Common myeloid progenitor, CD34-positive (primary cell): Measurements from ENCODE around the gene DNAJC15.

Source experiments
- CTCF ChIA-PET: fragments of 350-600 bp; sonication (Branson Sonifier 250); formaldehyde crosslinking; loops from one replicate; lab custom pipeline; 2021; ENCODE audit warnings: antibody characterized with exemption; lab: Charles Lee
- POLR2A ChIA-PET: fragments of 350-600 bp; sonication (Branson Sonifier 250); formaldehyde crosslinking; loops from one replicate; lab custom pipeline; 2021; ENCODE audit warnings: antibody characterized with exemption; lab: Charles Lee
- DNase-seq, 3 donors: peaks; one replicate each; pipeline versions ENCODE4 v3.0.0 to v3.0.0-alpha.2; 2013
- H3K27ac ChIP-seq, 2 experiments: 1 replicate in 1 of 2; 2 replicates in 1 of 2; pipeline ENCODE4 v1.7.0; 2013; ENCODE audit warnings: inconsistent platforms in 2 of 2, low read length in 2 of 2, mild to moderate bottlenecking in 2 of 2, low read depth in 1 of 2, moderate library complexity in 1 of 2; ENCODE audit not compliant: severe bottlenecking in 2 of 2, insufficient read depth in 1 of 2, poor library complexity in 1 of 2
- H3K27me3 ChIP-seq, 5 experiments: replicated peaks in 2 of 5; 1 replicate in 3 of 5; 2 replicates in 2 of 5; pipeline versions ENCODE4 v1.6.1 to v1.7.0; 2013; ENCODE audit warnings: low read length in 4 of 5, mild to moderate bottlenecking in 2 of 5, moderate library complexity in 2 of 5, inconsistent platforms in 1 of 5; ENCODE audit not compliant: insufficient read depth in 5 of 5, control insufficient read depth in 4 of 5
- H3K36me3 ChIP-seq, 4 experiments: 1 replicate in 2 of 4; 2 replicates in 2 of 4; pipeline versions ENCODE4 v1.6.1 to v1.7.0; 2013; ENCODE audit warnings: low read length in 3 of 4, control low read depth in 1 of 4, mild to moderate bottlenecking in 1 of 4; ENCODE audit not compliant: control insufficient read depth in 4 of 4, insufficient read depth in 4 of 4
- H3K4me1 ChIP-seq, 4 experiments: 1 replicate in 3 of 4; 2 replicates in 1 of 4; pipeline versions ENCODE4 v1.6.1 to v1.7.1; 2013; ENCODE audit warnings: low read length in 3 of 4, mild to moderate bottlenecking in 3 of 4, control low read depth in 1 of 4, inconsistent platforms in 1 of 4, moderate library complexity in 1 of 4; ENCODE audit not compliant: control insufficient read depth in 4 of 4, insufficient read depth in 4 of 4; ENCODE audit errors: control extremely low read depth in 1 of 4
- H3K4me3 ChIP-seq, 7 experiments: 1 replicate in 4 of 7; 2 replicates in 3 of 7; pipeline versions ENCODE4 v1.5.1 to v1.7.0; 2013; ENCODE audit warnings: mild to moderate bottlenecking in 7 of 7, low read length in 6 of 7, moderate library complexity in 6 of 7, inconsistent platforms in 2 of 7, low read depth in 2 of 7, control low read depth in 1 of 7; ENCODE audit not compliant: insufficient read depth in 4 of 7, control insufficient read depth in 1 of 7; ENCODE audit errors: extremely low read depth in 1 of 7
- H3K9me3 ChIP-seq, 5 experiments: 1 replicate in 4 of 5; 2 replicates in 1 of 5; pipeline versions ENCODE4 v1.6.1 to v1.7.1; 2013; ENCODE audit warnings: low read length in 4 of 5, mild to moderate bottlenecking in 2 of 5, inconsistent platforms in 1 of 5, low read depth in 1 of 5, moderate library complexity in 1 of 5; ENCODE audit not compliant: control insufficient read depth in 4 of 5, insufficient read depth in 2 of 5; ENCODE audit errors: control extremely low read depth in 1 of 5
- WGBS: methylation state at CpG from one replicate; pipeline ENCODE4 v1.1.5; 2013; ENCODE audit not compliant: insufficient coverage; 5-methylcytosine and 5-hydroxymethylcytosine counted together

Gene DNAJC15

DNA sequence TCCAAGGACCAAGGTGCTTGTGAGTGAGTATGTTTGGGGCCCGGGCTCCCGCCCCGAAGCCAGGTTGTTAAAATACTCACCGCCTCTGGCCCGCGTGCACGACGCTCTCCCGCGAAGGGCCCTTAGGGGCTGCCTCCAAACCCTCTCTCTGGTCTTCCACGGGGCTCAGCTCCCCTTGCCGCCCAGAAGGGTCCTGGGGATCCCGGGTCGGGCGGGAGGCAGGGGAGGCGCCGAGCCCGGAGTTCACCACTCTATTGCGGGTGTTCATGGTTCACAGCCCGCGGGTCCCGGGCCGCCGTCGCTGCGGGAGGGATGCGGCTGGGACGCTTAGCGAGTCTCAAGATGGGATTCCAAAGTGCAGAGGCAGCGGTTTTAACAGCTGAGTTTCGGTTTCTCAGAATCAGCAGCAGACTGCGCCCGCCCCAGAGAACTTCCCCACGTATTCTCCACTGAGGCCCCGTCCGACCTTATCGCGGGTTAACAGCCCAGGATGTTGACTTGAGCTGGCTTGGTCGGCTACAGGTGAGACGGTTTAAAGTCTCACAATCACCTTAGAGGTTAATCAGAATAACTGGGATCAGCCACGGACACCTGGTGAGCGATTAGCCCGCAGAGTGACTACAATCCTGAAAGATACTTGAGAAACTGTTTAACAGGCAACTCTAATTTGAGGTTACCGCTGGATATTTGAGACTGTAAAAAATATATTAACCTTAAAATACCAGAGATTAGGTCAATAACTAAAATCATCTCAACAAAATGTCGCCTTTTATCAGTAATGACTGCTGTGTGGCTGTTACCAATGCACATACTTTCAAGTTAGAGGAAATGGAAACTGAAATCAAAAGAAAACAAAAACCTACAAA, 31.3 kb upstream of the DNAJC15 start, which contains the start of gene EPSTI1:
TSS of gene EPSTI1 (minus strand) at position 344 of the 866 bp plus-strand sequence. CDS start at position 268, 76 bp downstream.
- ChIA-PET POLR2A (interaction anchor here (0.6 to 1.1 kb wide), 3 partner anchors 31 to 886 kb away, joined by 3 to 4 read pairs (median 3); partner anchors contain the start of gene DNAJC15), CTCF (interaction anchor here (0.6 to 2.3 kb wide), 9 partner anchors 10 to 30 kb away, joined by 3 to 17 read pairs (median 3); no protein-coding TSS in a partner anchor)
- peak within 1 kb of the TSS; percentile 73 to 95 for H3K27ac ChIP-seq
- H3K36me3 ChIP-seq = no peaks in the 10 kb centered on the region
- 0% methylated on average over 39 of the region's 45 CpGs for WGBS
- DNase-seq = peak; percentile 76 to 94 (median 91)
- H3K4me1 ChIP-seq = peaks cover 16 to 30% (median 21%) of the 10 kb centered on the region in 4 experiments
- H3K9me3 ChIP-seq = no peaks in the 10 kb centered on the region
- no peaks in the 10 kb centered on the region for H3K27me3 ChIP-seq
- H3K4me3 ChIP-seq = peak within 1 kb of the TSS; percentile 64 to 87 (median 82)

DNA sequence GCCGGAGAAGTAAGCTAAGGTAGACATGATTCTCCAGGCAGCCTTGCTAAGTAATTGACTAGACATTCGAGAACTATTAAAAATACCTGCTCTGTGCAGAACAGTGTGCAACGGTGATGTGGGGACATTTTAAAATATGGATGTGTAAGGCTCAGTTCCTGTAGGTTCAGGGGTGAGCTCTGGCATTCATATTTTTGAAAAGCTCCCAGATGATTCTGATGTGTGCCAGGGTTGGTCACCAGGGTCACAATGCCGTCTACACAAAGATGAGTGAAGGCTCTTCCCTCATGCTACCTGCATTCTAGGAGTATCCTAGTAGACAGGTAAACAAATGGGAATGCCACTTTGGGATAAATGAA, 30.6 kb upstream of the DNAJC15 start:
- DNase-seq = no peak
- Histone ChIP-seq H3K36me3 (no peaks in the 10 kb centered on the region), H3K9me3 (no peaks in the 10 kb centered on the region), H3K27ac (peak overlapping the region; percentile 73 to 95), H3K4me3 (peak overlapping the region in 6 of 7 experiments; percentile 64 to 87 (median 81)), H3K27me3 (no peaks in the 10 kb centered on the region), H3K4me1 (peaks cover 16 to 30% (median 21%) of the 10 kb centered on the region in 4 experiments)
- ChIA-PET POLR2A (interaction anchor here (0.6 kb wide), 1 partner anchor 886 kb away, joined by 3 read pairs; no protein-coding TSS in a partner anchor), CTCF (interaction anchor here (0.6 to 2.3 kb wide), 7 partner anchors 10 to 248 kb away, joined by 3 to 17 read pairs (median 4); no protein-coding TSS in a partner anchor)
- 0% methylated on average over 1 of the region's 4 CpGs for WGBS

DNA sequence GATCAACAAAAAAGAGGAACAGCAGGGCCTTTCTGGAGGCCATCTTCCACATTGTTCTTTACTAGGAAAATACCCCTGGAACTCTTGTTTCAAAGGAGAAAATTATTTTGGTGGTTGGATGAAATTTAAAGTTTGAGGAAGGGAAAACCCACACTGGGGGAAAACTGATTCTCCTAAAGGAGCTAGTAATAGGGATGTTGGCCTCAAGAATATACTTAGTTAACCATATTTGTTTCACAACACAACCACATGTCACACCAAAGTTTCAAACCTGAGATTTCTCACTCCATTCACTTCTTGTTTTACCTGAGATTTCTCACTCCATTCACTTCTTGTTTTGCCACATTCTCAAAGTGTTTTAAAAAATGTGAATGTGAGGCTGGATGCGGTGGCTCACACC, 28.5 kb upstream of the DNAJC15 start:
- Histone ChIP-seq H3K4me3 (no peak overlapping the region), H3K27me3 (no peaks in the 10 kb centered on the region), H3K27ac (no peak overlapping the region), H3K9me3 (no peaks in the 10 kb centered on the region), H3K4me1 (peaks cover 12 to 28% (median 21%) of the 10 kb centered on the region in 4 experiments), H3K36me3 (no peaks in the 10 kb centered on the region)
- DNase-seq = no peak
- CTCF ChIA-PET = interaction anchor here (0.7 to 0.8 kb wide), 2 partner anchors 13 to 23 kb away, joined by 3 read pairs; no protein-coding TSS in a partner anchor
- POLR2A ChIA-PET = interaction anchor here (0.7 kb wide), 1 partner anchor 468 kb away, joined by 3 read pairs; no protein-coding TSS in a partner anchor
- no CpG with 5 or more reads among the region's 1 CpG for WGBS

DNA sequence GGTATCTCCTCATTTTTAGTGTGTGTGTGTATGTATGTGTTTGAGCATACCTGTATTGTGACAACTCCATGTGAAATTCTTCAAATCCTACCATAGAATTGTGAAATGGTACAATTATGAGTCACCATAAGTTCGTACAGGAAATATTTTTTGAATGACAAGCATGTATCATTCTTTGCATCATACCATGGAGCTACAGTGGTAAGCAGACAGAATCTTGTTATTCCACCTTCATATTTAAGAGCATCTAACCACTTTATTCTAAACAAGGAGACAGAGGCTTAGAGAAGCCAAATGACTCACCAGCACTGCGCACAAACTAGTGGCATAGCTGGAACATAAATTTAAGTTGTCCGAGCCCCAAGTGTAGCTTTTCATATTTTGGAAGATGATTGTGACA, 26.8 kb upstream of the DNAJC15 start:
- H3K27me3 ChIP-seq = no peaks in the 10 kb centered on the region
- H3K9me3 ChIP-seq = no peaks in the 10 kb centered on the region
- no peaks in the 10 kb centered on the region for H3K36me3 ChIP-seq
- H3K27ac ChIP-seq = no peak overlapping the region
- DNase-seq = peak in 2 of 3 donors; percentile 15 to 29
- H3K4me3 ChIP-seq = no peak overlapping the region
- 93% methylated on average over 3 of the region's 3 CpGs for WGBS
- POLR2A ChIA-PET = no interaction called here
- H3K4me1 ChIP-seq = peaks cover 2 to 21% (median 15%) of the 10 kb centered on the region in 4 experiments
- CTCF ChIA-PET = no interaction called here

DNA sequence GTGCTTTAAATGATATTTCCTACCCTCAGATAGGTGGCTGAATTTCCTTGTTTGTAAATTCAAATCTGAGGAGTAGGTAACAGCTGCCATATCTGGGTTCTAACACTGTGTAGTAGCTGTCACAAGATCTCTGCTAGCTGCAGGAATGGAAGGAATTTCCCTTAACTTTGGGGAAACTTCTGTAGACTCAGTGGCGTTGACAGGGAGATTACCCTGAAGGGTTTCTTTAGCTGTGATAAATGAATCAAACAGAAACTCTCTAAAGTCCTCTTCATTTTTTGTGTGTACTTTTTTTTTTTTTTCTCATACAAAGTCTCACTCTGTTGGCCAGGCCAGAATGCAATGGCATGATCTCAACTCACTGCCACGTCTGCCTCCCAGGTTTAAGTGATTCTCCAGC, 26.0 kb upstream of the DNAJC15 start:
- Histone ChIP-seq H3K9me3 (no peaks in the 10 kb centered on the region), H3K4me1 (peaks cover 2 to 16% (median 10%) of the 10 kb centered on the region in 4 experiments), H3K27ac (no peak overlapping the region), H3K36me3 (no peaks in the 10 kb centered on the region), H3K4me3 (no peak overlapping the region), H3K27me3 (no peaks in the 10 kb centered on the region)
- CTCF ChIA-PET = interaction anchor here (0.8 to 1.3 kb wide), 2 partner anchors 10 to 19 kb away, joined by 3 to 4 read pairs; no protein-coding TSS in a partner anchor
- no peak for DNase-seq
- POLR2A ChIA-PET = no interaction called here
- WGBS = 100% methylated on average over 1 of the region's 2 CpGs

DNA sequence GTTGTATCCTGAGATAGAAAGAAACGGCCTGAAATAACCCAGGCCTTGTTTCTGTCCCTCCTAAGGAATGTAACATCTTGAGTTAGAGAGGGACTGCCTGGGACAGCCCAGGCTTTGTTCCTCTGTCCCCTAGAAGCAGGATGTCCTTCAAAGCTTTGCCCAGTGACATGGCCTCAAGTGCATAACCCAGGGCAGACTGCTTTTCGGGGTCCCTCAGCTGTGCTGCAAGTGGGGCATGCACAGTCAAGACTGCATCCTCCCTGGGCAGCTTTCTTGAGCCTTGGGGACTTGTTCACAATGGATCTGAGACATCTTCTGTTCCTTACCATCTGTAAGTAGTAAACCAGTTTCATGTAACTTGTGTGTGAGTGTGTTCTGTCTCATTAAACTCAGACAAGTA, 23.9 kb upstream of the DNAJC15 start:
- 100% methylated on average over 2 of the region's 2 CpGs for WGBS
- Histone ChIP-seq H3K9me3 (no peaks in the 10 kb centered on the region), H3K27me3 (no peaks in the 10 kb centered on the region), H3K4me1 (peaks cover 2 to 10% (median 5%) of the 10 kb centered on the region in 4 experiments), H3K27ac (no peak overlapping the region), H3K36me3 (no peaks in the 10 kb centered on the region), H3K4me3 (no peak overlapping the region)
- DNase-seq = no peak
- POLR2A ChIA-PET = no interaction called here
- CTCF ChIA-PET = no interaction called here
